C4-2B (cell line): ENCODE data around the gene INPP5K.
"Not testable (repeated sequence)": the region's sequence is repeated elsewhere in the genome, so short reads cannot be mapped to it uniquely, and the experiment has no call there.

ENCODE experiments used
- CTCF ChIP-seq: fragments of 450-650 bp; conservative IDR thresholded peaks from 2 replicates; pipeline ENCODE4 v1.5.1; 2017; ENCODE audit warnings: mild to moderate bottlenecking
- ZFX ChIP-seq: fragments of 450-650 bp; IDR thresholded peaks from 2 replicates; pipeline ENCODE4 v1.6.1; 2017

- TF ChIP-seq CTCF, ZFX: not testable (repeated sequence)
These were observed 62.7 kb downstream of the INPP5K start for GRCh38 chr17:1453694-1454093.
